HG03196 (cell line): Measurements from ENCODE around the gene UGT1A8.

Source experiments
- ATAC-seq: cut with Tn5 transposase; IDR thresholded peaks from one replicate; pipeline ENCODE4 v1.9.1; 2021; ENCODE audit not compliant: unreplicated experiment

Gene UGT1A8

GRCh38 chr2:233798335-233799086 lies 181.1 kb downstream of the UGT1A8 start:
- no peak for ATAC-seq

GRCh38 chr2:233799087-233799665 lies 181.7 kb downstream of the UGT1A8 start:
- no peak for ATAC-seq

GRCh38 chr2:233799716-233800115 lies 182.3 kb downstream of the UGT1A8 start:
- no peak for ATAC-seq

GRCh38 chr2:233800208-233800607 lies 182.8 kb downstream of the UGT1A8 start:
- no peak for ATAC-seq

- ATAC-seq = no peak
These were observed 184.1 kb downstream of the UGT1A8 start for GRCh38 chr2:233801357-233802131.

- no peak for ATAC-seq
These were observed 184.8 kb downstream of the UGT1A8 start for GRCh38 chr2:233802132-233802815.

- ATAC-seq = no peak
These were observed 186.0 kb downstream of the UGT1A8 start for GRCh38 chr2:233803292-233803911.

GRCh38 chr2:233803994-233804393 lies 186.6 kb downstream of the UGT1A8 start:
- no peak for ATAC-seq

- no peak for ATAC-seq
These were observed 189.9 kb downstream of the UGT1A8 start for GRCh38 chr2:233807215-233807865.

- no peak for ATAC-seq
These were observed 190.8 kb downstream of the UGT1A8 start for GRCh38 chr2:233807966-233808935.

- no peak for ATAC-seq
These were observed 193.0 kb downstream of the UGT1A8 start for GRCh38 chr2:233810385-233810784.

- no peak for ATAC-seq
These were observed 193.7 kb downstream of the UGT1A8 start for GRCh38 chr2:233811087-233811486.

GRCh38 chr2:233811732-233812131 lies 194.3 kb downstream of the UGT1A8 start:
- ATAC-seq = no peak

GRCh38 chr2:233813236-233814055 lies 196.0 kb downstream of the UGT1A8 start:
- no peak for ATAC-seq

- no peak for ATAC-seq
These were observed 196.8 kb downstream of the UGT1A8 start for GRCh38 chr2:233814056-233814835.

GRCh38 chr2:233815861-233816260 lies 198.4 kb downstream of the UGT1A8 start:
- ATAC-seq = no peak

GRCh38 chr2:233816334-233816733 lies 198.9 kb downstream of the UGT1A8 start:
- no peak for ATAC-seq

- ATAC-seq = no peak
These were observed 199.3 kb downstream of the UGT1A8 start for GRCh38 chr2:233816771-233817170.
